Activated CD8-positive, alpha-beta memory T cell treated with anti-CD3 and anti-CD28 coated beads, Interleukin-2, amount 50 U/mL, for 24 hours (primary cell): ENCODE measurements around the gene CAMK2N1.
"Not testable (repeated sequence)": the region's sequence is repeated elsewhere in the genome, so short reads cannot be mapped to it uniquely, and the experiment has no call there.

Experiments used
- DNase-seq: peaks from one replicate; pipeline ENCODE4 v3.0.0-alpha.2; 2020; ENCODE audit errors: extremely low read depth

CAMK2N1 gene

DNA sequence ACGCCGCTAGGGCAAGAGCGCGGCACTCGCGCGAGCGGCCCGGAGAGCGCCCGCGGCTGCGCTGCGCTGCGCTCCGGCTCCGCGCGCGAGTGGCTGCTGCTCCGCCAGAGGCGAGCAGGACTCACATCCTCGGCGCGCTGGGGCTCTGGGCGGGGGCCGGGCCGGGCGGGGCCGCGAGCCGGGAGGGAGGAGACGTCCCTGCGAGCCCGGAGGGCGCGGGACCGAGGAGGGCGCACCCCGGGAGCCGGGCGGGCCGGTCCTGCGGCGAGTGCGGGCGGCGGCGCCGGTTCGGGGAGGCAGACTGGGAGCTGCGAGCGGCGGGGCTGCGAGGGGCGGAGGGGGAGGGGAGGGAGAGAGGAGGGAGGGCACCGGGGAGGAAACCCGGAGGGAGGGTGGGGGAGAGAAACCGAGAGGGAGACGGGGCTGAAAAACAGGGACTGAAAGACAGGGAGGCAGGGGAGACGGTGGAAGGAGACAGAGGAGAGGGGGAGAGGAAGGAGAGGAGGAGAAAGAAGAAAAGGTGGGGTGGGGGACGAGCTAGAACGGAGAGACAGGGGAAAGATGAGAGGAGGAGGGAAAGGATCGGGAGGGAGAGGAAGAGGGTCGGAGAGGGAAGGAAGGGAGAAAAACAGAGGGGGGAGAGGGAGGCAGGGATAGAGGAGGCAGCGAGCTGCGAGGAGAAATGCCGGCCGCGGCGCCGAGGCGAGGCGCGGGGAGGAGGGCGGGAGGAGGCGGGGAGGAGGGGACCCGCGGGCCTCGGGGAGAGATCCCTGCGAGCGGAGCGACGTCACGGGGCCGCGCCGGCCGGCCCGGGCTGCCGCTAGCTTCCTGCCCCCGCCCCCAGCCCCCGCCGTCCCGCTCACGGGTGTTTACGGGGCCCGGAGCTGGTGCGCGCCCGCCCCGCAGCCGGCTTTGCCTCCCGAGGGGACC, at the start of gene CAMK2N1:
Gene CAMK2N1, minus strand, starts transcription at position 684 of the 930 bp plus-strand sequence. CDS start 831 bp downstream, outside the sequence.
- DNase-seq, result no peak

- no peak for DNase-seq
Observed at GRCh38 chr1:20534659-20535417, 48.8 kb upstream of the CAMK2N1 start.

DNA sequence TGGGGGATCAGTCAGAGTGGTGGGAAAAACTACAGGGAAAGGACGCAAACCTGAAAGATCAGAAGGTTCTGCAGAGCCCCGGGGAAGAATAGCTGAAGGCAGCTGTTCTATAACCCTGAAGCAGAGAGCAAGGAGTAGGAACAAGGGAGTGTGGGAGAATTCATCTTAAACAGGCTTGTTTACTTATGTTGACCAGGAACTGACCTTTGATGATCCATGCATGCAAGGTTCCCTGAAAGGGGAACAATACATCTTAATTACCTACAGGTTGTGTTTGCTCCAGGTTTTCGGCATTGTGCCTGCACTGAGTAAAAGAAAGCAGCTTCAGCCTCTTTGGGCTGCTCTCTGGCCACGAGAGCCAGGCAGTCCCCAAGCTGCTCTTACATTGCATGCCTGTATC, 47.6 kb upstream of the CAMK2N1 start:
- no peak for DNase-seq

DNA sequence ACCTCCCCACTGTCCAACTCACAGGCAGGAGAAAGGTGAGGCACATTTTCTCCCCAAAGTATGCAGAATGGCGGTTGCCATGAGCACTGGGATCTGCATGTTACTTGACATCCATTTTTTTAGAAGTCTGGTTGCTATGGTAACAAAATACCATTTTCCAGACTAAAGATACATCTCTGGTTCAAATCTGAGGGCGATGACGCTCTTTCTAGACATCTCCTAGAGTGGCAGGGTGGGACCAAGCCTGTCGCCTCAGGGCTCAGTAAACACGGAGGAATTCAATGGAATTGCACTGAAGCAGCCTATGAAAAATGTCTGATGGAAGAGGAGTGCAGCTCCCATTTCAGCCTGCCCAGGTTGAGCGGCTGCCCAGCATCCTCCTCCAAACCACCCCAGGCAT, 44.9 kb upstream of the CAMK2N1 start:
- DNase-seq, result no peak

- no peak for DNase-seq
Observed at GRCh38 chr1:20530306-20530705, 44.3 kb upstream of the CAMK2N1 start.

DNA sequence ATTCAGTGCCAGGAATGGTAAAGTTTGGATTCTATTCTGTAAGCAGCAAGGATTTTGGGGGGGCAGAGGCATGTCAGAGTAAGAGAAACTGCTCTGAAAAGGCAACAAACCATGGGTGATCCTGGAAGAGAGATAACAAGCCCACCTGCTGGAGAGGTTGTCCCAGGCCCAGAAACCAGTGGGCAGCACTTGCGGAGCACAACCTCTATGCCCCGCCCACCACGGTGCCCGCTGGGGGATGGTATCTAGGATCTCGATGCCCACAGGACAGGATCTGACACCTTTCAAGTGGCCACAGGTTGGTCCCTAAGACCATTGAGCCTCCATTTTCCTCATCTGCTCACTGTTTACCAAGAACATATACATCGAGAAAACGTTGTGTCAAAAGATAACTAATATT, 42.2 kb upstream of the CAMK2N1 start:
- no peak for DNase-seq

DNA sequence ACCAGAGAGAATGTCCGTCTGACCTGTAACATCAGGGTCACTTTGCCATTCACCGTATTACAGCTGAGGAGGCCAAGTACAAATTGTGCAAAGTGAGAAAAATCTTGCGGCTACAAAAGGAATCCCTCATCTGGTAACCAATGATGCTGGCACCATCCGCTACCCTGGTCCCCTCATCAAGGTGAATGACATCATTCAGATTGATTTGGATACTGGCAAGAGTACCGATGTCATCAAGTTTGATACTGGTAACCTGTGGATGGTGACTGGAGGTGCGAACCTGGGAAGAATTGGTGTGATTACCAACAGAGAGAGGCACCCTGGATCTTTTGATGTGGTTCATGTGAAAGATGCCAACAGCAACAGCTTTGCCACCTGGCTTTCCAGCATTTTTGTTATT, 40.3 kb upstream of the CAMK2N1 start:
- no peak for DNase-seq

DNA sequence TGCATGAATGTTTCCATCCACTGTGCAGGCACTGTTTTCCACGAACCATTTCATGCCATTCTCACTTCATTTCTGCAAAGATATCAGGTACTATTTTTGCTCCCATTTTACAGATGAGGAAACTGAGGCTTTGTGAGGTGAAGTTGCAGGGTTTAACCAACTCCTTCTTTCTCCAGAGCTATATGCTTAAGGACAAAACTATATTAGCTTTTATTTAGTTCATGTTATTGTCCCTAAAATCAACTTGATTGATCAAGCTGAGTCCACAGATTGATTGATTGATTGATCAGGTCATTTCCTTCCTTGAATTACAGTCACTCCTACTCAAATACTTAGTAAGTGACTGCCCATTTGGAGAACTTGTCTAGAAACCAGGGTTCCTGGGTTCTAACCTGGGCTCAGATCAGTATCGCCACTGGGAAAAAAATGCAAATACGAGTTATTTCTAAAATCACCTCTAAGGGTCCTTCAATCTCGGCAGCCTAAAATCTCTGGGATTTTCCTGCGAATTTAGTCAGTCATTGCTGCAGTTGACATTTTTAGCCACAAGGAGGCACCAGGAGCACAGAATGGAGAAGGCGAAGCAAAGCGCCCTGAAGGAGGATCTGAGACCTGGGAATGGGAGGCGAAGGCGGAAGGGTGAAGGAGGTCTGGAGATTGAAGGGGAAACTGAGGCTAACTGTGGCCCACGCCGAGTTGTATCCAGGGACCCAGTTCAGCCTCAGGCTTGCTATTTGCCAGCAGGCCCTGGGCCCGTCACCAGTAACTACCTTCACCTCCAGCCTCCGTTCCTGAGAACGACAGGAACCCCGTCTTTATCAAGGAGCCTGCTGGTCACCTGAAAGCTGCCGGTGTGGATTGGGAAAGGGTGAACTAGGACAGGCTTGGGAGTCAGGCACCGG, 36.2 kb upstream of the CAMK2N1 start:
- DNase-seq, result peak; percentile 52

GRCh38 chr1:20519609-20520262, 33.7 kb upstream of the CAMK2N1 start:
- not testable (repeated sequence) for DNase-seq

DNA sequence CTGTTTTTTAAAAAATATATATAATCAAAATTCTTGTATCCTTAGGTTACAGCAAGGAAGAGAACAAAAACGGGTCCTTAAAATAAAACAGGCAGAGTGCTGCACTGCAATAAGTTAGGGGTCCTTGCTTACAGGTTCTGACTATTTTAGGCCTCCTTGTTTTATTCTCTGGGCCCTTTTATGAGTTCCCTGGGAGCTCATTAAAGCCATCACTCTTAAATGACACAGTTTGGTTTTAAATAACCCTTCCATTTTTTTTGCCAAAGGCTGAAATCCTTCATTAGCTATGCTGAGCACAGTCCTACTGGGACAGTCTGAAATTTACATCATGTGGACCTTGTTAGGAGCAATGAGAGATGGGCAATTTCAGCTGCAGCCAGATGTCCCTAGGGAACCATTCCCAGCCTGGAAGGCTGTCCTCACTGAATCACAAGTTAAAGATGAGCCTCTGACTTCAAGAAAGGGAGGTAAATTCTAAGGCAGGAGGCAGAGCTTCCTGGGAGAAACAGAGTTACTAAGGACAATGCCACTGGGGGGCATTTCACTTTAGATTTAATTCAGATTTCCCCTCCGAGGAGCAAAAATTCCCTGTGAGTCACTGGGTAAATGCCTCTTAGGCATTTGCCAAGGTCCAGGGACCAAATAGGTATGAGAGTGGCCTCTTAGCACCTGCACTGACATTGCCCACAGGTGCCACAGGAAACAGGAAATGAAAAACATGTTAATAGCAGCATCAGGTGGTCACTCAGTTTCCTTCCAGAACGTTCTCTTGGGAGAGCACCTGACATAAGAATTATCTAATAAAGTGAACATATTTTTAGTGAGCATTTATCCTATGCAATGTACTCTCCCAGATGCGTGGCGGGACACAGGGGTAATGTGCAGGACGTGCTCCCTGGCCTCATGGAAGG, 25.8 kb upstream of the CAMK2N1 start:
- DNase-seq, result no peak

DNA sequence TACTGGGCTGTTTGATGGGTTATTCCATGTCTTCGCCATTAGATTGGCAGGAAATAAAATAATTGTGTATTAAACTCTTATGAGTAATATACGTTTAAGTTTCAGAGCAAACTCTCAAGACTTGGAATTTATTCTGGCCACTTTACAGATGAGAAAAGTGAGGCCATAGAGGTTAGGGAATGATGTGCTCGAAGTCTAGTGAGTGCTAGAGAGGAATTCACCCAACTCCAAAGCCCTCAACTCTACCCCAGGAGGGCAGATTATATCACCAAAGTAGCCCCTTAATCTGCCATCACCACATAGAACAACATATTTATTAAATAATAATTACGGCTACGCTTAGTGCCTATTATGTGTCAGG, 22.4 kb upstream of the CAMK2N1 start:
- DNase-seq, result no peak

- DNase-seq, result peak; percentile 89
Observed at GRCh38 chr1:20507564-20508410, 21.8 kb upstream of the CAMK2N1 start, which contains the start of gene MUL1. MUL1 (minus strand) TSS chr1:20508151; CDS start chr1:20508024, 127 bp downstream.

- no peak for DNase-seq
Observed at GRCh38 chr1:20507248-20507563, 21.2 kb upstream of the CAMK2N1 start.

- DNase-seq, result no peak
Observed at GRCh38 chr1:20505488-20505887, 19.5 kb upstream of the CAMK2N1 start.

GRCh38 chr1:20500716-20501115, 14.7 kb upstream of the CAMK2N1 start:
- no peak for DNase-seq

GRCh38 chr1:20499718-20500117, 13.7 kb upstream of the CAMK2N1 start:
- DNase-seq, result no peak

- no peak for DNase-seq
Observed at GRCh38 chr1:20499105-20499504, 13.1 kb upstream of the CAMK2N1 start.

GRCh38 chr1:20498116-20498515, 12.1 kb upstream of the CAMK2N1 start:
- DNase-seq, result no peak

DNA sequence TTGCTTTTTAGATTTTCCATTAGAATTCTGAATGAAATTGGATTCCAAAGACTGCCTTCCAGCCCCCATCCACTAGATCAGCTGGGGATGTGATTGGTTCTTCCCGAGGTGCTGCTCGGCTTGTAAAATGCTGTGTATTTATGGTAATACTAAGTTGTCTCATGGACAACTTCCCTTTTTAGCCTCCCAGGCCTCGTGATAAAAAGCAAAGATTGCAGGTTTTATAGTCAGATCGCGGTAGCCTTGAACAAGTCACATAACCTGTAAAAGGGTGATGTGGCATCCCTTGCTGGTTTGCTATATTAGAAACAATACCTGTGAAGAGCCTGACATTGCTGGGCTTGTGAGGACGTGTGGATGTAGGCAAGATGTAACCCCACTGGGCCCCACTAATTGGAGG, 11.5 kb upstream of the CAMK2N1 start:
- no peak for DNase-seq
